B cell (primary cell): ENCODE data around the gene LPGAT1. TPM values are rescaled to one million over a fixed set of nuclear protein-coding genes. Genes with fewer than 3 reads are reported as not detected.

ENCODE experiments used
- ATAC-seq: fragments of 200-7000 bp; cut with Tn5 transposase; one replicate; pipeline ENCODE4 v1.10.0; 2021; ENCODE audit warnings: low read depth, mild to moderate bottlenecking, moderate number of reproducible peaks, moderate library complexity
- CTCF ChIA-PET: fragments of 350-600 bp; sonication (Branson Sonifier 250); formaldehyde crosslinking; loops from one replicate; lab custom pipeline; 2021; ENCODE audit warnings: antibody characterized with exemption, inconsistent platforms; lab: Charles Lee
- POLR2A ChIA-PET: fragments of 350-600 bp; sonication (Branson Sonifier 250); formaldehyde crosslinking; loops from one replicate; lab custom pipeline; 2021; ENCODE audit warnings: antibody characterized with exemption; lab: Charles Lee
- DNase-seq: peaks from one replicate; pipeline ENCODE4 v3.0.0; 2013
- H2AFZ ChIP-seq: 2 replicates; pipeline ENCODE4 v1.6.1; 2012; ENCODE audit warnings: mild to moderate bottlenecking, low read depth, low read length; ENCODE audit not compliant: insufficient read depth, poor library complexity, severe bottlenecking
- H3K27ac ChIP-seq, 2 donors: 1 replicate in 1 of 2; 2 replicates in 1 of 2; pipeline ENCODE4 v1.5.1; 2012 to 2013; ENCODE audit warnings: low read length in 2 of 2, mild to moderate bottlenecking in 2 of 2, moderate library complexity in 1 of 2
- H3K27me3 ChIP-seq, 4 experiments: fragments of 200-600 bp in 1 of 4; sonication (generic) in 1 of 4; replicated peaks in 1 of 4; 1 replicate in 2 of 4; 2 replicates in 2 of 4; pipeline versions ENCODE4 v1.6.1 to v1.7.0; 2013 to 2016; ENCODE audit warnings: low read length in 3 of 4, mild to moderate bottlenecking in 2 of 4, mixed read lengths in 1 of 4, moderate library complexity in 1 of 4; ENCODE audit not compliant: insufficient read depth in 4 of 4, control insufficient read depth in 3 of 4; ENCODE audit errors: control extremely low read depth in 1 of 4
- H3K36me3 ChIP-seq, 2 experiments: replicated peaks in 1 of 2; 1 replicate in 1 of 2; 2 replicates in 1 of 2; pipeline versions ENCODE4 v1.6.1 to v1.7.1; 2013; ENCODE audit warnings: low read length in 1 of 2; ENCODE audit not compliant: insufficient read depth in 2 of 2, control insufficient read depth in 1 of 2; ENCODE audit errors: control extremely low read depth in 1 of 2, extremely low read depth in 1 of 2
- H3K4me1 ChIP-seq, 2 donors: fragments of 200-600 bp in 1 of 2; sonication (generic) in 1 of 2; 1 replicate in 1 of 2; 2 replicates in 1 of 2; pipeline versions ENCODE4 v1.5.1 to v1.6.1; 2013 to 2017; ENCODE audit warnings: low read length in 2 of 2; ENCODE audit not compliant: control insufficient read depth in 2 of 2, insufficient read depth in 2 of 2
- H3K4me2 ChIP-seq: replicated peaks from 2 replicates; pipeline ENCODE3; 2012; ENCODE audit warnings: mild to moderate bottlenecking, low read depth, low read length; ENCODE audit not compliant: poor library complexity, severe bottlenecking
- H3K4me3 ChIP-seq, 5 experiments: fragments of 200-600 bp in 1 of 5; sonication (generic) in 1 of 5; 1 replicate in 3 of 5; 2 replicates in 2 of 5; pipeline versions ENCODE4 v1.5.1 to v1.7.0; 2011 to 2016; ENCODE audit warnings: low read length in 4 of 5, mild to moderate bottlenecking in 4 of 5, low read depth in 2 of 5, control low read depth in 1 of 5, moderate library complexity in 1 of 5; ENCODE audit not compliant: insufficient read depth in 1 of 5; ENCODE audit errors: control extremely low read depth in 1 of 5, extremely low read depth in 1 of 5
- H3K79me2 ChIP-seq: fragments of 200-600 bp; sonication (generic); one replicate; pipeline ENCODE4 v1.6.0; 2016; ENCODE audit warnings: low read length; ENCODE audit not compliant: control insufficient read depth, insufficient read depth
- H3K9ac ChIP-seq: fragments of 200-600 bp; sonication (generic); 2 replicates; pipeline ENCODE4 v1.6.1; 2017; ENCODE audit warnings: mild to moderate bottlenecking, low read length, moderate library complexity
- H3K9me3 ChIP-seq, 3 donors: one replicate each; pipeline versions ENCODE4 v1.6.1 to v1.7.1; 2013; ENCODE audit warnings: low read length in 2 of 3; ENCODE audit not compliant: control insufficient read depth in 2 of 3, insufficient read depth in 1 of 3; ENCODE audit errors: control extremely low read depth in 1 of 3
- H4K20me1 ChIP-seq: 2 replicates; pipeline ENCODE4 v1.6.0; 2012; ENCODE audit warnings: mild to moderate bottlenecking, low read length; ENCODE audit not compliant: insufficient read depth, control insufficient read depth, poor library complexity, severe bottlenecking
- H3K27ac Mint-ChIP-seq: one replicate; pipeline ENCODE4 v1.8.0; 2021; ENCODE audit warnings: mixed read lengths
- H3K27me3 Mint-ChIP-seq: one replicate; pipeline ENCODE4 v1.8.0; 2021; ENCODE audit warnings: mixed read lengths
- H3K4me1 Mint-ChIP-seq: one replicate; pipeline ENCODE4 v1.8.0; 2021; ENCODE audit warnings: mixed read lengths
- H3K4me3 Mint-ChIP-seq: one replicate; pipeline ENCODE4 v1.8.0; 2021; ENCODE audit warnings: mixed read lengths
- H3K9me3 Mint-ChIP-seq: one replicate; pipeline ENCODE4 v1.8.0; 2022; ENCODE audit warnings: mixed read lengths; ENCODE audit not compliant: insufficient read depth
- EZH2 ChIP-seq: IDR thresholded peaks from 2 replicates; pipeline ENCODE4 v1.6.1; 2012; ENCODE audit warnings: borderline replicate concordance, low read depth, mild to moderate bottlenecking, moderate library complexity, low read length; ENCODE audit not compliant: insufficient read depth, poor library complexity, severe bottlenecking
- WGBS: methylation state at CpG from one replicate; pipeline ENCODE4 v1.1.5; 2013; ENCODE audit warnings: missing lambda C conversion rate; ENCODE audit not compliant: insufficient coverage; 5-methylcytosine and 5-hydroxymethylcytosine counted together
- intact Hi-C: fragments of 100-400 bp; cut with micrococcal nuclease; formaldehyde crosslinking; loops from one replicate; pipeline ENCODE4 v1.10.0; 2022
- polyA plus RNA-seq: library from polyadenylated mRNA; depleted of rRNA; stranded (reverse); fragments of >200 nt; gene quantifications from 2 replicates; pipeline ENCODE4 v1.2.3, GENCODE V29; 2012
- total RNA-seq, 2 donors: library from RNA; stranded (reverse); fragments of 120-200 nt in 1 of 2; gene quantifications; 1 replicate in 1 of 2; 2 replicates in 1 of 2; pipeline versions ENCODE4 v1.2.3 to v1.2.4, GENCODE V29; 2013 to 2022
- TF ChIP-seq, protein P1 (sequence below): fragments of 200-600 bp; IDR thresholded peaks from one replicate; pipeline ENCODE4 v1.8.0; 2022; ENCODE audit warnings: antibody characterized with exemption, mild to moderate bottlenecking

LPGAT1 gene
- total and polyA plus RNA-seq, 2 donors (not counting 1 experiment from before 2014, with no cell fraction given) = 9.3 to 63.8 TPM

DNA sequence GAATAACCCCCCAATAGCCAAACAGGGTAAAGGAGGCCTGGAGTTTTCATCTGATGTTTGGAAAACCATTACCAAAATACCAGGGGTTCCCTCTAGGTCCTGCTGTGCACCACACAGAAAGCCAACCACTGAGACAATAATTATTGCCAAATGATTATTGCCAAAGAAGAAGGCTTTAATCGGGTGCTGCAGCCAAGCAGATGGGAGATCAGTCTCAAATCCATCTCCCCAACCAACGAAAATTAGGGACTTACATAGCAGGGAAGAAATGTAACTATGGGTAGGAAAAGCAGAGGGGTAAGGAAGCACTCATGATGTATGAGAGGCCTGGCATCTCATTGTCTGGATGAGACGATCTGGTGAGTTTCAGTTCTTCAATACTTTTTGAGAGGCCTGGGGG, 28.8 kb upstream of the LPGAT1 start:
- peaks cover 12% of the 10 kb centered on the region for H3K27me3 Mint-ChIP-seq
- Histone ChIP-seq H3K4me2 (no peak overlapping the region), H3K9me3 (peaks cover 2 to 12% (median 6%) of the 10 kb centered on the region in 3 donors), H3K4me3 (no peak overlapping the region), H3K27me3 (peaks cover 0 to 1% (median 0%) of the 10 kb centered on the region in 4 experiments), H4K20me1 (no peaks in the 10 kb centered on the region), H3K79me2 (no peaks in the 10 kb centered on the region), H3K27ac (no peak overlapping the region), H3K9ac (no peak overlapping the region), H2AFZ (no peak overlapping the region), H3K4me1 (no peaks in the 10 kb centered on the region), H3K36me3 (no peaks in the 10 kb centered on the region)
- no peaks in the 10 kb centered on the region for H3K4me1 Mint-ChIP-seq
- ATAC-seq = no peak
- WGBS = 57% methylated on average over 1 of the region's 3 CpGs
- ChIA-PET CTCF (no interaction called here), POLR2A (no interaction called here)
- TF ChIP-seq, protein P1, sequence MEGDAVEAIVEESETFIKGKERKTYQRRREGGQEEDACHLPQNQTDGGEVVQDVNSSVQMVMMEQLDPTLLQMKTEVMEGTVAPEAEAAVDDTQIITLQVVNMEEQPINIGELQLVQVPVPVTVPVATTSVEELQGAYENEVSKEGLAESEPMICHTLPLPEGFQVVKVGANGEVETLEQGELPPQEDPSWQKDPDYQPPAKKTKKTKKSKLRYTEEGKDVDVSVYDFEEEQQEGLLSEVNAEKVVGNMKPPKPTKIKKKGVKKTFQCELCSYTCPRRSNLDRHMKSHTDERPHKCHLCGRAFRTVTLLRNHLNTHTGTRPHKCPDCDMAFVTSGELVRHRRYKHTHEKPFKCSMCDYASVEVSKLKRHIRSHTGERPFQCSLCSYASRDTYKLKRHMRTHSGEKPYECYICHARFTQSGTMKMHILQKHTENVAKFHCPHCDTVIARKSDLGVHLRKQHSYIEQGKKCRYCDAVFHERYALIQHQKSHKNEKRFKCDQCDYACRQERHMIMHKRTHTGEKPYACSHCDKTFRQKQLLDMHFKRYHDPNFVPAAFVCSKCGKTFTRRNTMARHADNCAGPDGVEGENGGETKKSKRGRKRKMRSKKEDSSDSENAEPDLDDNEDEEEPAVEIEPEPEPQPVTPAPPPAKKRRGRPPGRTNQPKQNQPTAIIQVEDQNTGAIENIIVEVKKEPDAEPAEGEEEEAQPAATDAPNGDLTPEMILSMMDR = no peak
- TF ChIP-seq EZH2 = no peak
- intact Hi-C loops = no loop called here
- DNase-seq = no peak
- no peaks in the 10 kb centered on the region for H3K9me3 Mint-ChIP-seq
- no peak overlapping the region for H3K27ac Mint-ChIP-seq
- no peak overlapping the region for H3K4me3 Mint-ChIP-seq

DNA sequence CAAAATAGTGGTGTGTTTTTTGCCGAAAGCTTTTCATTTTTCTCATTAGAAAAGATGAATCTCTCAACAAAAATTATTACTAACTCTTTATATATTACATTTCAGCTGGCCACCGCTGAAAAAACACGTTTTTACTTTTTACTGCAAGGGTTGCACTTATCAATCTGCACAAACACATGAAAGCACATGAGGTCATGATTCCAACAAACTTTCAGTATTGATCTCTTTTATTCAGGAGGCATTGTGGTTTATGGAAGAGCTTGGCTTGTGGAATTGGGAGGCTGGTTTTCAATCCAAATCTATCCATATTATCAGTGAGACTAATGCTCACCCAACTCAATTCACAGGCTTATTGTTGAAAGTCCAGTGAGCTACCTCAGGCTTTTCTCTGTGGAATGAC, 20.6 kb upstream of the LPGAT1 start:
- H3K9me3 ChIP-seq = peaks cover 0 to 5% (median 0%) of the 10 kb centered on the region in 3 donors
- no peak overlapping the region for H3K4me3 Mint-ChIP-seq
- H3K4me1 Mint-ChIP-seq = no peaks in the 10 kb centered on the region
- no peaks in the 10 kb centered on the region for H3K4me1 ChIP-seq
- no peaks in the 10 kb centered on the region for H3K79me2 ChIP-seq
- intact Hi-C loops = no loop called here
- no peak overlapping the region for H3K9ac ChIP-seq
- TF ChIP-seq EZH2 = no peak
- TF ChIP-seq, protein P1 = no peak
- no CpG with 5 or more reads among the region's 3 CpGs for WGBS
- H3K36me3 ChIP-seq = no peaks in the 10 kb centered on the region
- H3K27ac Mint-ChIP-seq = no peak overlapping the region
- H3K27ac ChIP-seq = no peak overlapping the region
- ATAC-seq (no peak), DNase-seq (no peak)
- H3K27me3 Mint-ChIP-seq = peaks cover 11% of the 10 kb centered on the region
- no peak overlapping the region for H2AFZ ChIP-seq
- no peaks in the 10 kb centered on the region for H3K9me3 Mint-ChIP-seq
- H4K20me1 ChIP-seq = no peaks in the 10 kb centered on the region
- ChIA-PET POLR2A (no interaction called here), CTCF (interaction anchor here (0.9 kb wide), 1 partner anchor 8 kb away, joined by 3 read pairs; no protein-coding TSS in a partner anchor)
- H3K4me2 ChIP-seq = no peak overlapping the region
- H3K27me3 ChIP-seq = peaks cover 0 to 2% (median 0%) of the 10 kb centered on the region in 4 experiments
- H3K4me3 ChIP-seq = no peak overlapping the region
